ENCODE measurements around the gene PDCD1. TPM values are rescaled to one million over a fixed set of nuclear protein-coding genes. Genes with fewer than 3 reads are reported as not detected.

The PDCD1 gene
- total and polyA plus RNA-seq, 2 donors (not counting 1 experiment from before 2014, with no cell fraction given): 0.28 to 1.3 TPM

DNA sequence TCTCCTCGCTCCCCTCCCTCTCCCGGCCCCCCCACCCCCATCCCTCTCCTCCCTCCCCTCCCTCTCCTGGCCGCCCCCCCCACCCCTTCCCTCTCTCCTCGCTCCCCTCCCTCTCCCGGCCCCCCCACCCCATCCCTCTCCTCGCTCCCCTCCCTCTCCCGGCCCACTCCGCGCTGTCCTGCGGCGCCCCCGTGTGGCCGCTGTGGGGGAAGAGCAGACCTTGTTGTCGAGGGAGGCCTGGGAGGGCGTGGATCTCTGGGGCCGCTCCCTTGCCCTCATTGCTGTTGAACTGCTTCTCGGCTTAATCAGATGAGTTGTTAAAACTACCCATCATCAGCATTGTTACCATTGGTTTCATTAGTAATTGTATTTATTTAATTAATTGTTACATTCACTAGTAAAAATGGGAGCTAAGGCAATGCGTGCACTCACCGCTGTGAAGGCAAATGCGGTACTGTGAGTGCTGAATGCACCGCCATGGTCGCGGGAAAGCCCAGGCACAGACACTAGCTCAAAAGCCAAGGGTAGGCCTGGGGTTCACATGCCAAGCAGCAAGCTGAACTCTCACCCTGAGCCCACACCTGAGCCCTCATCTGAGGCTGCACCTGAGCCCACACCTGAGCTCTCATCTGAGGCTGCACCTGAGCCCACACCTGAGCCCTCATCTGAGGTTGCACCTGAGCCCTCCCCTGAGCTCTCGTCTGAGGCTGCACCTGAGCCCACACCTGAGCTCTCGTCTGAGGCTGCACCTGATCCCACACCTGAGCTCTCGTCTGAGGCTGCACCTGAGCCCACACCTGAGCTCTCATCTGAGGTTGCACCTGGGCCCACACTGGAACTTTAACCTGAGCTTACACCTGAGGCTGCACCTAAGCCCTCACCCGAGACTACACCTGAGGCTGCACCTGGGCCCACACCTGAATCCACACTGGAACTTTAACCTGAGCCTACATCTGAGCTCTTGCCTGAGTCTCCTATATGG, 19.6 kb upstream of the PDCD1 start:
- peak; percentile 79 for DNase-seq
- H3K4me3 ChIP-seq (ENCODE audit: control extremely low read depth in 1 of 5, extremely low read depth in 1 of 5, insufficient read depth in 1 of 5, low read depth in 2 of 5, low read length in 4 of 5): no peak overlapping the region
- H2AFZ ChIP-seq (ENCODE audit: insufficient read depth, low read depth, low read length, poor library complexity, severe bottlenecking): no peak overlapping the region
- H3K4me1 ChIP-seq (ENCODE audit: control insufficient read depth in 2 of 2, insufficient read depth in 2 of 2, low read length in 2 of 2): peaks cover 19 to 30% of the 10 kb centered on the region in 2 donors
- peak overlapping the region; percentile 12 for H3K4me2 ChIP-seq (replicated peaks; ENCODE audit: low read depth, low read length, poor library complexity, severe bottlenecking)
- Mint-ChIP-seq H3K4me1 (peaks cover 32% of the 10 kb centered on the region), H3K9me3 (ENCODE audit: insufficient read depth) (no peaks in the 10 kb centered on the region), H3K27ac (peak overlapping the region; percentile 53), H3K27me3 (no peaks in the 10 kb centered on the region), H3K4me3 (no peak overlapping the region)
- no peaks in the 10 kb centered on the region for H4K20me1 ChIP-seq (ENCODE audit: control insufficient read depth, insufficient read depth, low read length, poor library complexity, severe bottlenecking)
- intact Hi-C loops (cut with micrococcal nuclease): loop anchor here (2.0 kb wide), 1 partner anchor 1027 kb away; no protein-coding TSS in a partner anchor
- no peaks in the 10 kb centered on the region for H3K27me3 ChIP-seq (replicated peaks in 1 of 4; ENCODE audit: control extremely low read depth in 1 of 4, control insufficient read depth in 3 of 4, insufficient read depth in 4 of 4, low read length in 3 of 4)
- ChIA-PET CTCF (interaction anchor here (0.6 to 1.9 kb wide), 24 partner anchors 10 to 1028 kb away, joined by 3 to 15 read pairs (median 3); partner anchors contain the start of genes D2HGDH, DTYMK and ING5), POLR2A (interaction anchor here (0.6 to 0.7 kb wide), 5 partner anchors 16 to 1313 kb away, joined by 3 to 4 read pairs (median 3); no protein-coding TSS in a partner anchor)
- no peak for TF ChIP-seq EZH2 (IDR thresholded peaks at IDR 0.05; ENCODE audit: borderline replicate concordance, insufficient read depth, low read depth, low read length, poor library complexity, severe bottlenecking)
- TF ChIP-seq, protein P1, sequence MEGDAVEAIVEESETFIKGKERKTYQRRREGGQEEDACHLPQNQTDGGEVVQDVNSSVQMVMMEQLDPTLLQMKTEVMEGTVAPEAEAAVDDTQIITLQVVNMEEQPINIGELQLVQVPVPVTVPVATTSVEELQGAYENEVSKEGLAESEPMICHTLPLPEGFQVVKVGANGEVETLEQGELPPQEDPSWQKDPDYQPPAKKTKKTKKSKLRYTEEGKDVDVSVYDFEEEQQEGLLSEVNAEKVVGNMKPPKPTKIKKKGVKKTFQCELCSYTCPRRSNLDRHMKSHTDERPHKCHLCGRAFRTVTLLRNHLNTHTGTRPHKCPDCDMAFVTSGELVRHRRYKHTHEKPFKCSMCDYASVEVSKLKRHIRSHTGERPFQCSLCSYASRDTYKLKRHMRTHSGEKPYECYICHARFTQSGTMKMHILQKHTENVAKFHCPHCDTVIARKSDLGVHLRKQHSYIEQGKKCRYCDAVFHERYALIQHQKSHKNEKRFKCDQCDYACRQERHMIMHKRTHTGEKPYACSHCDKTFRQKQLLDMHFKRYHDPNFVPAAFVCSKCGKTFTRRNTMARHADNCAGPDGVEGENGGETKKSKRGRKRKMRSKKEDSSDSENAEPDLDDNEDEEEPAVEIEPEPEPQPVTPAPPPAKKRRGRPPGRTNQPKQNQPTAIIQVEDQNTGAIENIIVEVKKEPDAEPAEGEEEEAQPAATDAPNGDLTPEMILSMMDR (IDR thresholded peaks at IDR 0.05): peak; percentile 64
- ATAC-seq (ENCODE audit: low read depth): no peak
- peaks cover 0 to 12% (median 0%) of the 10 kb centered on the region in 3 donors for H3K9me3 ChIP-seq (ENCODE audit: control extremely low read depth in 1 of 3, control insufficient read depth in 2 of 3, insufficient read depth in 1 of 3, low read length in 2 of 3)
- no peak overlapping the region for H3K27ac ChIP-seq (ENCODE audit: low read length in 2 of 2)
- no peak overlapping the region for H3K9ac ChIP-seq (ENCODE audit: low read length)
- 73% methylated on average over 10 of the region's 27 CpGs for WGBS (ENCODE audit: insufficient coverage)
- no peaks in the 10 kb centered on the region for H3K79me2 ChIP-seq (ENCODE audit: control insufficient read depth, insufficient read depth, low read length)
- no peaks in the 10 kb centered on the region for H3K36me3 ChIP-seq (replicated peaks in 1 of 2; ENCODE audit: control extremely low read depth in 1 of 2, control insufficient read depth in 1 of 2, extremely low read depth in 1 of 2, insufficient read depth in 2 of 2, low read length in 1 of 2)
